ENCODE measurements around the gene TSC22D1. TPM values are rescaled to one million over a fixed set of nuclear protein-coding genes. Genes with fewer than 3 reads are reported as not detected.

Gene TSC22D1
- total RNA-seq, 1 donor from 2014 or later = 181 TPM

- Histone ChIP-seq H3K79me2 (ENCODE audit: low read depth) (peaks cover 81% of the 10 kb centered on the region), H3K9ac (no peak overlapping the region), H3K4me2 (no peak overlapping the region), H2AFZ (replicated peaks) (no peak overlapping the region), H3K9me3 (ENCODE audit: low read depth) (no peaks in the 10 kb centered on the region), H3K36me3 (no peaks in the 10 kb centered on the region), H3F3A (ENCODE audit: low read depth) (no peaks in the 10 kb centered on the region), H4K20me1 (ENCODE audit: low read depth) (peaks cover 29% of the 10 kb centered on the region), H3K4me1 (peaks cover 10% of the 10 kb centered on the region), H3K27ac (no peak overlapping the region), H3K4me3 (no peak overlapping the region), H3K27me3 (no peaks in the 10 kb centered on the region)
- H3K4me1 Mint-ChIP-seq = peaks cover 7% of the 10 kb centered on the region
- H3K9me3 Mint-ChIP-seq = no peaks in the 10 kb centered on the region
- no peaks in the 10 kb centered on the region for H3K36me3 Mint-ChIP-seq
- H3K27me3 Mint-ChIP-seq (ENCODE audit: insufficient read depth, low read depth) = no peaks in the 10 kb centered on the region
- TF ChIP-seq, protein P1, sequence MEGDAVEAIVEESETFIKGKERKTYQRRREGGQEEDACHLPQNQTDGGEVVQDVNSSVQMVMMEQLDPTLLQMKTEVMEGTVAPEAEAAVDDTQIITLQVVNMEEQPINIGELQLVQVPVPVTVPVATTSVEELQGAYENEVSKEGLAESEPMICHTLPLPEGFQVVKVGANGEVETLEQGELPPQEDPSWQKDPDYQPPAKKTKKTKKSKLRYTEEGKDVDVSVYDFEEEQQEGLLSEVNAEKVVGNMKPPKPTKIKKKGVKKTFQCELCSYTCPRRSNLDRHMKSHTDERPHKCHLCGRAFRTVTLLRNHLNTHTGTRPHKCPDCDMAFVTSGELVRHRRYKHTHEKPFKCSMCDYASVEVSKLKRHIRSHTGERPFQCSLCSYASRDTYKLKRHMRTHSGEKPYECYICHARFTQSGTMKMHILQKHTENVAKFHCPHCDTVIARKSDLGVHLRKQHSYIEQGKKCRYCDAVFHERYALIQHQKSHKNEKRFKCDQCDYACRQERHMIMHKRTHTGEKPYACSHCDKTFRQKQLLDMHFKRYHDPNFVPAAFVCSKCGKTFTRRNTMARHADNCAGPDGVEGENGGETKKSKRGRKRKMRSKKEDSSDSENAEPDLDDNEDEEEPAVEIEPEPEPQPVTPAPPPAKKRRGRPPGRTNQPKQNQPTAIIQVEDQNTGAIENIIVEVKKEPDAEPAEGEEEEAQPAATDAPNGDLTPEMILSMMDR (IDR thresholded peaks at IDR 0.05) = no peak
- TF ChIP-seq EZH2phosphoT487 (IDR thresholded peaks at IDR 0.05) = no peak
- no peak for TF ChIP-seq EZH2 (IDR thresholded peaks at IDR 0.05)
- no peak overlapping the region for H3K27ac Mint-ChIP-seq
- H3K4me3 Mint-ChIP-seq = no peak overlapping the region
- DNase-seq (ENCODE audit: low spot score) = no peak
Observed at GRCh38 chr13:44464471-44464870, 111.7 kb downstream of the TSC22D1 start.

DNA sequence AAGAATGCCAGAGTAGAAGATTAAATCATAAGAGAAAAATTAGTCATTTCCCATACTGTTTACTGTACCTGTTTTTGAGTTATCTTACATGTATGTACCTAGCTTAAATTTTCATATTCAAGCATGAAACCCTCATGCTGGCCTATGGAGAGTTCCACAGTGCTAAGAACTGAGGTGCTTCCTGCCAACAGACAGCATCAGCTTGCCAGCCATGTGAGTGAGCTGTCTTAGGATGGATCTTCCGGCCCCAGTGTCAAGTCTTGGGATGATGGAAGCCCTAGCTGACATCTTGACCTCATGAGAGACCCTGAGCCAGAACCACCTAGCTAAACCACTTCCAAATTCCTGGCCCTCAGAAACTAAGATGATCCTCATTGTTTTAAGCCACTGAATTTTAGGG, 112.4 kb downstream of the TSC22D1 start:
- Mint-ChIP-seq H3K36me3 (no peaks in the 10 kb centered on the region), H3K27me3 (ENCODE audit: insufficient read depth, low read depth) (no peaks in the 10 kb centered on the region), H3K27ac (no peak overlapping the region), H3K4me1 (peaks cover 7% of the 10 kb centered on the region), H3K4me3 (no peak overlapping the region), H3K9me3 (no peaks in the 10 kb centered on the region)
- H3K9ac ChIP-seq = no peak overlapping the region
- no peaks in the 10 kb centered on the region for H3K9me3 ChIP-seq (ENCODE audit: low read depth)
- peaks cover 78% of the 10 kb centered on the region for H3K79me2 ChIP-seq (ENCODE audit: low read depth)
- no peak for DNase-seq (ENCODE audit: low spot score)
- H3F3A ChIP-seq (ENCODE audit: low read depth) = no peaks in the 10 kb centered on the region
- no peak overlapping the region for H2AFZ ChIP-seq (replicated peaks)
- no peaks in the 10 kb centered on the region for H3K36me3 ChIP-seq
- peaks cover 29% of the 10 kb centered on the region for H4K20me1 ChIP-seq (ENCODE audit: low read depth)
- H3K4me1 ChIP-seq = peaks cover 10% of the 10 kb centered on the region
- TF ChIP-seq EZH2phosphoT487 (IDR thresholded peaks at IDR 0.05) = no peak
- no peak for TF ChIP-seq EZH2 (IDR thresholded peaks at IDR 0.05)
- TF ChIP-seq, protein P1 (IDR thresholded peaks at IDR 0.05) = no peak
- H3K27me3 ChIP-seq = no peaks in the 10 kb centered on the region
- no peak overlapping the region for H3K4me3 ChIP-seq
- H3K27ac ChIP-seq = no peak overlapping the region
- no peak overlapping the region for H3K4me2 ChIP-seq

DNA sequence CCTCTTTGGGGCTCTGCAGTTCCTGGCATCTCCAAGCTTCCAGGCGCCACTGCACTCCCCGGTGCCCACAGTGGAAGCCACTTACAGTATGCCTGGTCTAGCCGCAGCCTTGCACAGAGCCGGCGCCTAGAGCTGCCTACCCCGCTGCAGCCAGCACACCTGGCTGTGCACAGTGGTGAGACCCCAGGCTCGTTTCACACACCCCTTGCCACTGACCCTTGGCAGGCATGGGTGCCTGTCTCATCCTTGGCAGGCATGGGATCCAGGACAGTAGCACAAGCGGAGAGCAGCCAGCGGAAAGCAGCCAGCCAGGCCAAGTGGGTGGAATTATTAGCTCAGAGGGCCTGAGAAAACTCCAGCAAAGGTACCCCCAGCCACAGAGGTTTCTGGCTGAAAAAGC, 116.5 kb downstream of the TSC22D1 start:
- H3K4me1 ChIP-seq = peaks cover 4% of the 10 kb centered on the region
- no peaks in the 10 kb centered on the region for H3F3A ChIP-seq (ENCODE audit: low read depth)
- TF ChIP-seq EZH2phosphoT487 (IDR thresholded peaks at IDR 0.05) (no peak), EZH2 (IDR thresholded peaks at IDR 0.05) (no peak)
- TF ChIP-seq, protein P1 (IDR thresholded peaks at IDR 0.05) = no peak
- H3K4me2 ChIP-seq = no peak overlapping the region
- no peak overlapping the region for H2AFZ ChIP-seq (replicated peaks)
- H3K27ac ChIP-seq = no peak overlapping the region
- H3K4me3 Mint-ChIP-seq = no peak overlapping the region
- H3K27me3 ChIP-seq = no peaks in the 10 kb centered on the region
- no peak overlapping the region for H3K27ac Mint-ChIP-seq
- peaks cover 69% of the 10 kb centered on the region for H3K79me2 ChIP-seq (ENCODE audit: low read depth)
- no peak for DNase-seq (ENCODE audit: low spot score)
- H3K9me3 Mint-ChIP-seq = peaks cover 7% of the 10 kb centered on the region
- peaks cover 3% of the 10 kb centered on the region for H3K36me3 Mint-ChIP-seq
- H3K36me3 ChIP-seq = no peaks in the 10 kb centered on the region
- peaks cover 2% of the 10 kb centered on the region for H3K27me3 Mint-ChIP-seq (ENCODE audit: insufficient read depth, low read depth)
- H3K4me1 Mint-ChIP-seq = peaks cover 20% of the 10 kb centered on the region
- no peak overlapping the region for H3K4me3 ChIP-seq
- H3K9me3 ChIP-seq (ENCODE audit: low read depth) = no peaks in the 10 kb centered on the region
- no peak overlapping the region for H3K9ac ChIP-seq
- peaks cover 15% of the 10 kb centered on the region for H4K20me1 ChIP-seq (ENCODE audit: low read depth)

Data from neural progenitor cell (in vitro differentiated cells).